Adrenal gland (tissue), 12 donors: ENCODE measurements around the gene DCLK3. TPM values are rescaled to one million over a fixed set of nuclear protein-coding genes. Genes with fewer than 3 reads are reported as not detected.

ENCODE experiments used
- DNase-seq, 7 donors: peaks; one replicate each; pipeline ENCODE4 v3.0.0-alpha.2; 2019 to 2020
- H3K27ac ChIP-seq, 5 donors: fragments of 200-600 bp; sonication (generic) in 4 of 5; 1 replicate in 3 of 5; 2 replicates in 2 of 5; pipeline versions ENCODE4 v1.5.1 to v1.8.0; 2016 to 2020; ENCODE audit warnings: mild to moderate bottlenecking in 1 of 5
- H3K27me3 ChIP-seq: fragments of 200-600 bp; 2 replicates; pipeline ENCODE4 v1.8.0; 2021
- H3K36me3 ChIP-seq, 2 donors: fragments of 200-600 bp; replicated peaks in 1 of 2; 1 replicate in 1 of 2; 2 replicates in 1 of 2; pipeline versions ENCODE4 v1.5.1 to v1.8.0; 2018 to 2022
- H3K4me1 ChIP-seq, 2 donors: fragments of 200-600 bp; replicated peaks in 1 of 2; 1 replicate in 1 of 2; 2 replicates in 1 of 2; pipeline versions ENCODE4 v1.5.1 to v1.8.0; 2018 to 2021
- H3K4me3 ChIP-seq, 4 donors: fragments of 200-600 bp; sonication (generic) in 3 of 4; one replicate each; pipeline ENCODE4 v1.5.1; 2016 to 2018
- H3K9me3 ChIP-seq, 3 donors: fragments of 200-600 bp; sonication (generic) in 1 of 3; replicated peaks in 1 of 3; 1 replicate in 2 of 3; 2 replicates in 1 of 3; pipeline versions ENCODE4 v1.5.1 to v1.8.0; 2016 to 2021
- POLR2A ChIP-seq, 2 donors: fragments of 450-650 bp; IDR thresholded peaks; one replicate each; pipeline ENCODE4 v1.6.1; 2017; ENCODE audit warnings: antibody characterized with exemption in 2 of 2, mild to moderate bottlenecking in 2 of 2, moderate library complexity in 1 of 2
- WGBS, 4 donors: extraction: QIAGEN DNeasy Blood & Tissue Kit in 2 of 4; methylation state at CpG; one replicate each; pipeline versions ENCODE4 v1.1.5 to v1.1.7; 2013 to 2017; 5-methylcytosine and 5-hydroxymethylcytosine counted together
- intact Hi-C, 2 donors: fragments of 100-400 bp; cut with DNase I; formaldehyde crosslinking; loops; one replicate each; pipeline versions ENCODE4 v1.14.1 to v1.15.0; 2022 to 2023
- polyA plus RNA-seq, 3 donors: library from polyadenylated mRNA; stranded (reverse); fragments of 200-250 nt in 2 of 3; fragments of 350-450 nt in 1 of 3; fragmentation: Illumina TruSeq in 1 of 3; extraction: RNeasy Lipid Tissue Mini Kit (QIAGEN cat#74804) in 1 of 3; gene quantifications; one replicate each; pipeline ENCODE4 v1.2.3, GENCODE V29; 2013 to 2014
- total RNA-seq, 9 donors: library from RNA; depleted of rRNA in 4 of 9; stranded (reverse); fragments of >200 nt in 4 of 9; fragments of 120-200 nt in 1 of 9; fragmentation: NEBNext Ultra II Directional in 1 of 9; extraction: Animal tissue kit (Norgen Biotek cat#: 25700) in 1 of 9; gene quantifications; one replicate each; pipeline versions ENCODE4 v1.1.0 to v1.2.4, GENCODE V29; 2013 to 2023
- TF ChIP-seq, protein P1 (sequence below), 6 experiments: fragments of 450-650 bp in 4 of 6; fragments of 200-600 bp in 2 of 6; sonication (generic) in 1 of 6; IDR thresholded peaks; 1 replicate in 5 of 6; 2 replicates in 1 of 6; pipeline versions ENCODE4 v1.5.1 to v1.8.0; 2016 to 2021; ENCODE audit warnings: antibody characterized with exemption in 6 of 6, mild to moderate bottlenecking in 2 of 6, moderate library complexity in 1 of 6
- donor health status: healthy with polysubstance abuse.
- donor health status: Bipolar disorder and iron deficiency.
- donor health status: DM: yes; HTN: yes; CAD: no.
- donor health status: DM: no; HTN: no; CAD: no.
- donor health status: DM: no; HTN: no; CAD: no.
- donor health status: DM: yes; HTN: yes; CAD: no.

DCLK3 gene
- total and polyA plus RNA-seq, 12 donors = under 0.01 to 1.5 (median 0.15) TPM; not detected in 6

DNA sequence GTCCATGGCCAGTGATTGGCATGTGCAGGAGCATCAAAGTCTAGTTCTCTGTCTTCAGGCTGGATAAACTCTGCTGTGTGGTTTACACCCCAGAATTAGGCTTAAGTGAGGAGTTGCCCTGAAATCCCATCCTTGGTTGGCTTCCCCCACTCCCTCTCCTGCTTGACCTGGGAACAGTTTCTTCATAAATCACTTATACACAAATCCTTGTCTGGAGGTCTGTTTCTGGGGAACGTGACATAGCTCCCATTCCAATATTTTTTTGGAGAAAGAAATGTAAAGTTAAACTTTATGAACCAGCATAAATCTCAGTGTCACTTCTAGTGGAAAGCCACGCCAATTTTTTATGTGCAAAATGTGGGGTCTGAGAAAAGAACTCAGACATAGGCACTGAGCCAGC is 98.2 kb downstream of the DCLK3 start:
- TF ChIP-seq, protein P1, sequence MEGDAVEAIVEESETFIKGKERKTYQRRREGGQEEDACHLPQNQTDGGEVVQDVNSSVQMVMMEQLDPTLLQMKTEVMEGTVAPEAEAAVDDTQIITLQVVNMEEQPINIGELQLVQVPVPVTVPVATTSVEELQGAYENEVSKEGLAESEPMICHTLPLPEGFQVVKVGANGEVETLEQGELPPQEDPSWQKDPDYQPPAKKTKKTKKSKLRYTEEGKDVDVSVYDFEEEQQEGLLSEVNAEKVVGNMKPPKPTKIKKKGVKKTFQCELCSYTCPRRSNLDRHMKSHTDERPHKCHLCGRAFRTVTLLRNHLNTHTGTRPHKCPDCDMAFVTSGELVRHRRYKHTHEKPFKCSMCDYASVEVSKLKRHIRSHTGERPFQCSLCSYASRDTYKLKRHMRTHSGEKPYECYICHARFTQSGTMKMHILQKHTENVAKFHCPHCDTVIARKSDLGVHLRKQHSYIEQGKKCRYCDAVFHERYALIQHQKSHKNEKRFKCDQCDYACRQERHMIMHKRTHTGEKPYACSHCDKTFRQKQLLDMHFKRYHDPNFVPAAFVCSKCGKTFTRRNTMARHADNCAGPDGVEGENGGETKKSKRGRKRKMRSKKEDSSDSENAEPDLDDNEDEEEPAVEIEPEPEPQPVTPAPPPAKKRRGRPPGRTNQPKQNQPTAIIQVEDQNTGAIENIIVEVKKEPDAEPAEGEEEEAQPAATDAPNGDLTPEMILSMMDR (IDR thresholded peaks at IDR 0.05) = no peak
- no peak for TF ChIP-seq POLR2A (IDR thresholded peaks at IDR 0.05)
- H3K9me3 ChIP-seq = no peaks in the 10 kb centered on the region
- intact Hi-C loops = no loop called here
- WGBS, 4 donors = 32 to 46% (median 45%) methylated on average over 2 of the region's 2 CpGs
- H3K36me3 ChIP-seq = no peaks in the 10 kb centered on the region
- H3K4me1 ChIP-seq = no peaks in the 10 kb centered on the region
- H3K27me3 ChIP-seq = no peaks in the 10 kb centered on the region
- DNase-seq = no peak
- H3K27ac ChIP-seq = no peak overlapping the region
- no peak overlapping the region for H3K4me3 ChIP-seq

DNA sequence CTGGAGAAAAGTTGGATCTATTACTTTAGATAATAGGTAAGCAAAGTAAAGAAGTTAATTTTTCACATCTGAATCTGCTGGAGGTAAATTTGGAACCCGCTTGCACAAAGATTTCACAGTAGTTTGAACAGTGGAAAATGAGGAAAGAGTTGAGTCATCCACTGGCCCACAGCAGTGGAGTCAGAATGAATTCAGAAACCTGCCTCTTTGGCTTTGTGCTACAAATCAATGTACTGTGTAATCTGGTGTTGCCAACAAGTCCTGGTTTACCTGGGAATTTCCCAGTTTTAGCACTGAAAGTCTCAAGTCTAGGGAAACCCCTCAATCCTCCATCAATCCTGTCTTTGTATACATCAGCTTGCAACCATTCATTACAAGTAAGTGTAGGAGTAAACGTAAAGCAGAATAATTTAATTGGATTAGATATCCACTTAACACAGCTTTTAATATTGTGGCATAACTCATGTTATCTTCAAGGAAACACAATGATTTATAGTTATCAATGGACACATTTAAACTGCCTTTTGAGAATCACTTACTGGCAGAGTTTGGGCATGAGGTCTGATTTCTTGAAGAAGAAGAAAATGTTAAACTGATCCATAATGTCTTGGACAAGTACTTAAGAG is 100.6 kb downstream of the DCLK3 start:
- Histone ChIP-seq H3K36me3 (no peaks in the 10 kb centered on the region), H3K27me3 (no peaks in the 10 kb centered on the region), H3K27ac (no peak overlapping the region), H3K9me3 (no peaks in the 10 kb centered on the region), H3K4me3 (no peak overlapping the region), H3K4me1 (no peaks in the 10 kb centered on the region)
- intact Hi-C loops = no loop called here
- TF ChIP-seq, protein P1 (IDR thresholded peaks at IDR 0.05) = no peak
- no peak for TF ChIP-seq POLR2A (IDR thresholded peaks at IDR 0.05)
- DNase-seq = no peak
- 69 to 84% (median 76%) methylated on average over 2 of the region's 2 CpGs for WGBS, 4 donors

GRCh38 chr3:36662626-36663025 is 101.7 kb downstream of the DCLK3 start:
- Histone ChIP-seq H3K4me1 (no peaks in the 10 kb centered on the region), H3K27ac (no peak overlapping the region), H3K36me3 (no peaks in the 10 kb centered on the region), H3K4me3 (no peak overlapping the region), H3K9me3 (no peaks in the 10 kb centered on the region), H3K27me3 (no peaks in the 10 kb centered on the region)
- intact Hi-C loops = no loop called here
- DNase-seq = no peak
- 51 to 70% (median 60%) methylated on average over 4 of the region's 4 CpGs for WGBS, 4 donors
- TF ChIP-seq, protein P1 (IDR thresholded peaks at IDR 0.05) = no peak
- no peak for TF ChIP-seq POLR2A (IDR thresholded peaks at IDR 0.05)

Other genes with a start within 250 kb of the DCLK3 start
- gene TRANK1, start 180.5 kb upstream of the DCLK3 start, total RNA-seq = 10 to 100 TPM in 7 of 9 donors, 1 to 10 TPM in 2; 5.0 to 28.0 (median 17.8) TPM
- 1 to 10 TPM; 5.3 to 8.6 (median 6.6) TPM for gene TRANK1, start 180.5 kb upstream of the DCLK3 start, polyA plus RNA-seq
- gene EPM2AIP1, start 228.6 kb upstream of the DCLK3 start, total RNA-seq = 10 to 100 TPM in 7 of 9 donors, 1 to 10 TPM in 2; 6.2 to 37.2 (median 22.2) TPM
- gene EPM2AIP1, start 228.6 kb upstream of the DCLK3 start, polyA plus RNA-seq = 10 to 100 TPM in 1 of 3 donors, 1 to 10 TPM in 2; 6.6 to 20.8 (median 6.7) TPM
- 100 to 1,000 TPM in 1 of 9 donors, 10 to 100 TPM in 8; 27.8 to 111 (median 33.7) TPM for gene MLH1, start 229.0 kb upstream of the DCLK3 start, total RNA-seq
- 10 to 100 TPM; 17.2 to 77.6 (median 19.7) TPM for gene MLH1, start 229.0 kb upstream of the DCLK3 start, polyA plus RNA-seq